ENCODE results near the gene ACMSD. TPM values are rescaled to one million over a fixed set of nuclear protein-coding genes. Genes with fewer than 3 reads are reported as not detected.
A peak's percentile ranks its signal among the peaks of the same experiment; 100 is the strongest.

The ACMSD gene
- polyA plus RNA-seq, 2 of the 4 experiments (the other 2 are of a cell fraction) = 0.09 TPM; not detected in 1

GRCh38 chr2:134917360-134917865, 79.0 kb downstream of the ACMSD start (continued):
- TF ChIP-seq USF2 (IDR thresholded peaks at IDR 0.05) (no peak), BHLHE40 (IDR thresholded peaks at IDR 0.05; ENCODE audit: low read depth, low read length) (no peak), MAZ (IDR thresholded peaks at IDR 0.05; ENCODE audit: borderline replicate concordance, low read depth, low read length) (no peak), MAX (IDR thresholded peaks at IDR 0.05) (no peak), RCOR1 (IDR thresholded peaks at IDR 0.05; ENCODE audit: low read depth, low read length) (no peak), FOSB (CRISPR knock-in tag; IDR thresholded peaks at IDR 0.05) (no peak), E2F6 (IDR thresholded peaks at IDR 0.05; ENCODE audit: borderline replicate concordance, low read depth) (no peak)

GRCh38 chr2:134917888-134918525, 79.6 kb downstream of the ACMSD start:
- POLR2A ChIA-PET = interaction anchor here (0.7 to 1.7 kb wide), 9 partner anchors 8 to 798 kb away, joined by 3 to 8 read pairs (median 4); partner anchors contain the start of genes R3HDM1 and ZRANB3
- ATAC-seq = peak; percentile 91
- Histone ChIP-seq H3K4me2 (peak overlapping the region; percentile 89), H3K4me1 (peaks cover 31% of the 10 kb centered on the region), H3K9me3 (peaks cover 7% of the 10 kb centered on the region; the same call in 2 of the 3 replicates), H3K27ac (peak overlapping the region; percentile 93 to 100), H3K4me3 (peak overlapping the region; percentile 95)
- no peak for FAIRE-seq
- DNase-seq (ENCODE audit: low read depth in 1 of 2, low spot score in 1 of 2) = no peak
- CTCF ChIA-PET = interaction anchor here (1.6 to 2.1 kb wide), 3 partner anchors 20 to 467 kb away, joined by 4 to 6 read pairs (median 4); no protein-coding TSS in a partner anchor
- under 1% methylated on average over 36 of the region's 38 CpGs for WGBS (ENCODE audit: missing lambda C conversion rate)
- peak; percentile 32 to 69; a peak in 3 of 5 replicates for TF ChIP-seq JUN (IDR thresholded peaks at IDR 0.05)
- TF ChIP-seq SMC3 (IDR thresholded peaks at IDR 0.05) = peak; percentile 26; the same call in 2 of the 3 replicates
- TF ChIP-seq EP300 (IDR thresholded peaks at IDR 0.05) = no peak
- no peak; the same call in 1 of the 2 replicates for TF ChIP-seq MAX (IDR thresholded peaks at IDR 0.05)
- 0 out of 5 replicates have a peak, but pooled peaks have one; percentile 6 to 13 for TF ChIP-seq RAD21 (conservative IDR thresholded peaks at IDR 0.05 in 1 of 2, IDR thresholded peaks at IDR 0.05 in 1 of 2)
- no peak for TF ChIP-seq MAFK (IDR thresholded peaks at IDR 0.05; ENCODE audit: partially characterized antibody)
- no peak for TF ChIP-seq NR3C1 (IDR thresholded peaks at IDR 0.05)
- no peak for TF ChIP-seq EHMT2 (IDR thresholded peaks at IDR 0.05; ENCODE audit: low read depth)
- TF ChIP-seq CTCF (IDR thresholded peaks at IDR 0.05) = no peak
- TF ChIP-seq POLR2A (IDR thresholded peaks at IDR 0.05; ENCODE audit: low read length) = peak; percentile 89
- no peak for TF ChIP-seq SREBF2 (IDR thresholded peaks at IDR 0.05)
- peak; percentile 87 for TF ChIP-seq BCL3 (IDR thresholded peaks at IDR 0.05)
- peak; percentile 84 for TF ChIP-seq PHF8 (IDR thresholded peaks at IDR 0.05; ENCODE audit: borderline replicate concordance, low read depth)
- no peak for TF ChIP-seq ZFP36 (IDR thresholded peaks at IDR 0.05; ENCODE audit: borderline replicate concordance, partially characterized antibody)
